ENCODE measurements around the gene FEZF1. TPM values are rescaled to one million over a fixed set of nuclear protein-coding genes. Genes with fewer than 3 reads are reported as not detected.

FEZF1 gene
- polyA plus RNA-seq, 1 experiment = not detected

GRCh38 chr7:122302761-122303530, 1.6 kb downstream of the FEZF1 start:
- no peaks in the 10 kb centered on the region for H3K36me3 ChIP-seq (ENCODE audit: control insufficient read depth, insufficient read depth, low read length)
- TF ChIP-seq CTCF (IDR thresholded peaks at IDR 0.05; ENCODE audit: insufficient read depth, low read depth, low read length) = no peak
- H3K4me3 ChIP-seq (ENCODE audit: low read depth, low read length) = no peak overlapping the region
- ChIA-PET POLR2A (no interaction called here), CTCF (no interaction called here)
- peaks cover 59% of the 10 kb centered on the region for H3K27me3 ChIP-seq (ENCODE audit: control insufficient read depth, insufficient read depth, low read length)
- no peak for DNase-seq (ENCODE audit: low read depth)

GRCh38 chr7:122301858-122302760, 2.4 kb downstream of the FEZF1 start:
- Histone ChIP-seq H3K4me3 (ENCODE audit: low read depth, low read length) (no peak overlapping the region), H3K36me3 (ENCODE audit: control insufficient read depth, insufficient read depth, low read length) (no peaks in the 10 kb centered on the region), H3K27me3 (ENCODE audit: control insufficient read depth, insufficient read depth, low read length) (peaks cover 56% of the 10 kb centered on the region)
- TF ChIP-seq CTCF (IDR thresholded peaks at IDR 0.05; ENCODE audit: insufficient read depth, low read depth, low read length) = no peak
- no peak for DNase-seq (ENCODE audit: low read depth)
- POLR2A ChIA-PET = no interaction called here
- CTCF ChIA-PET = no interaction called here

- no peak for TF ChIP-seq CTCF (IDR thresholded peaks at IDR 0.05; ENCODE audit: insufficient read depth, low read depth, low read length)
- CTCF ChIA-PET = no interaction called here
- no peak overlapping the region for H3K4me3 ChIP-seq (ENCODE audit: low read depth, low read length)
- POLR2A ChIA-PET = no interaction called here
- no peak for DNase-seq (ENCODE audit: low read depth)
- H3K36me3 ChIP-seq (ENCODE audit: control insufficient read depth, insufficient read depth, low read length) = no peaks in the 10 kb centered on the region
- H3K27me3 ChIP-seq (ENCODE audit: control insufficient read depth, insufficient read depth, low read length) = peaks cover 48% of the 10 kb centered on the region
Measured at GRCh38 chr7:122300956-122301833, 3.4 kb downstream of the FEZF1 start.

- no peak for TF ChIP-seq CTCF (IDR thresholded peaks at IDR 0.05; ENCODE audit: insufficient read depth, low read depth, low read length)
- Histone ChIP-seq H3K36me3 (ENCODE audit: control insufficient read depth, insufficient read depth, low read length) (no peaks in the 10 kb centered on the region), H3K27me3 (ENCODE audit: control insufficient read depth, insufficient read depth, low read length) (peaks cover 40% of the 10 kb centered on the region), H3K4me3 (ENCODE audit: low read depth, low read length) (no peak overlapping the region)
- ChIA-PET CTCF (no interaction called here), POLR2A (no interaction called here)
- DNase-seq (ENCODE audit: low read depth) = no peak
Measured at GRCh38 chr7:122300211-122300932, 4.2 kb downstream of the FEZF1 start.
